ENCODE data around the gene ZNF98.

- no peak for TF ChIP-seq POLR2A (IDR thresholded peaks at IDR 0.05)
- no peak for TF ChIP-seq CTCF (IDR thresholded peaks at IDR 0.05)
These were observed 5.4 kb upstream of the ZNF98 start for GRCh38 chr19:22427547-22427946.

Measured in right lobe of liver (tissue), 4 donors.